Left hindlimb (tissue), 1 donor: Measurements from ENCODE around the gene HORMAD2.

Experiments
- DNase-seq: peaks from one replicate; pipeline ENCODE4 v3.0.0-alpha.2; 2018

The HORMAD2 gene

DNA sequence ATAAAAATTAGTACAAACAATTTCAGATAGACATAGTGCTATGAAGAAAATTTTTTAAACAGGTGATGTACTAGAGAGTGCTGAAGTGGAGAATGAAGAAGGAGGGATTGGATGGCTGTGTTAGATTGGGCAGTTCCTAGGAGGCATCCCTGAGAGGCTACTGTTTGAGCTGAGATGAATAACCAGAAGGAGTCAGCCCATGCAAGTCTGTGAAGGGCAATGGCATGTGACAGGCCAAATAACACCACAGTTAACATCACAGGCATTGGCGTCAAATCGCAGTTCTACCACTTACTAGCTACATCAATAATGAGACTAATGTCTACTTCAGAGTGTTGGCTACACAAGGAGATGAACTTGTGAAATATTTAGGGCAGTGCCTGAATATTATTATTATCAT, 35.4 kb downstream of the HORMAD2 start:
- no peak for DNase-seq

DNA sequence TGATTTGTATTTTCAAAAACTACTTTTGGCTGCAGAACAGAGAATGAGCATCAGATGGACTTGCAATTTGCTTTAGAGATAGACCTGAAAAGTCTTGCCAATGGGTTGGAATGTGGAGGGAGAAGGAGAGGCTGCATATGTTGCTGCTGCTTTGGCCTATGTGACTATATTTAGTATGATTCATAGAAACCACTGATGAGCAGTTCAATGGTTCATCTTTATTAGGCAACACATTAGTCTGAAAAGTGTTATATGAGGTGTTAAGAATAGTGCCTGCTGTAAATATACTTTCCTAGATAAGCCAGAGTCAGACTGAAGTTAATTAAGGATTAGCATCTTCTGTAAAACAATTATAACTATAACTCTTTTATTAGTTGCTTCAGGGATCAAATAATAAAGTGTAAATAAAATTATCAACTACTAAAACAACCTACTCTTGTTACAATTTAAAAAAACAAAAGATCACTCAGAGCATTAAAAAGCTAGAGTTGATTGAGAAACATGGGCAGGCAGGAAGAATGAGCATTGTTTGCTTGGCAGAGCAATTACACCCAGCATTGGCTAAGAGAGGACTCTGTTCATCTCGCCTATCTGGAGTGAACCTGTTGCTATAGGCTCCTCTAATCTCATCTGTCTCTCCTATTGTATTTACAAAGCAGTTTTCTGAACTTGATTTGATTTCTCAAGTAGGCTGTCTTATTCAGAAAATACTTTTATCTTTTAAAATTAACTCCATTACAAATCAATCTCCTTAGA, 36.3 kb downstream of the HORMAD2 start:
- no peak for DNase-seq

- no peak for DNase-seq
Observed at GRCh38 chr22:30117256-30117655, 37.0 kb downstream of the HORMAD2 start.

DNA sequence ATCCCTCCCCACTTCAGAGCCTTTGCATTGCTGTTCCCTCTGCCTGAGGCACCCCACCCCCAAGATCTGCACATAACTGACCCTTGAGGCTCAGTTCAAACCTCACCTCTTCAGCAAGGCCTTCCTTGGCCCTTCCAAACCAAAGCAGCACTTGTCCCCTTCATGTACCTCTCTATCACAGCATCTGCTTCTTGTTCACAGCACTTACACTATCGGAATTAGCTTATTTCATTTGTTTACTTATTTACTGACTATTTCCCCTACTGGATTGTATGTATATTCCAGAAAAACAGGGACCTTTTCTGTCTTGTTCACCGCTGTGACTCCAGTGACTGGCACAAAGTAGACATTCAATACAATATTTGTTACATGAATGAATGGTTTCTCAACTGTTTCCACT, 38.0 kb downstream of the HORMAD2 start:
- no peak for DNase-seq

- DNase-seq: no peak
Observed at GRCh38 chr22:30121960-30122359, 41.7 kb downstream of the HORMAD2 start.

GRCh38 chr22:30123463-30123862, 43.2 kb downstream of the HORMAD2 start:
- DNase-seq: no peak

DNA sequence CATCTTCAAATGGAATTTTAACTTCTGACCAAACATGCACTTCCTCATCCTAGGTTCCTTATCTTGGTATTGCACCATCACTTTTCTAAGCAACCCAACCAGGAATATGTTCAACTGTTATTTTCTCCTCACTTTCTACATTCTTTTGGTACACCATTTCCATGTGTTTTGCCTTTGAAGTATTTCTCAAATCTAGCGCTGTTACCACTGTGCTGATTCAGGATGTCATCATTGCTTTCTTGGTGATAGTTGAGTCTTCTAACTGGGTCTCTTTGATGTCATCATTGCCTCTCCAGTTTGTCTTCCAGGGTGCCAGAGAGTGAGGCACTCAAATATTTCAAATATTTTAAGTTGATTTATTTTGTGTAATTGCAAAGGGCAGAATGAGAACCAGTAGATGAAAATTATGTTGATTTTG, 47.5 kb downstream of the HORMAD2 start:
- no peak for DNase-seq

DNA sequence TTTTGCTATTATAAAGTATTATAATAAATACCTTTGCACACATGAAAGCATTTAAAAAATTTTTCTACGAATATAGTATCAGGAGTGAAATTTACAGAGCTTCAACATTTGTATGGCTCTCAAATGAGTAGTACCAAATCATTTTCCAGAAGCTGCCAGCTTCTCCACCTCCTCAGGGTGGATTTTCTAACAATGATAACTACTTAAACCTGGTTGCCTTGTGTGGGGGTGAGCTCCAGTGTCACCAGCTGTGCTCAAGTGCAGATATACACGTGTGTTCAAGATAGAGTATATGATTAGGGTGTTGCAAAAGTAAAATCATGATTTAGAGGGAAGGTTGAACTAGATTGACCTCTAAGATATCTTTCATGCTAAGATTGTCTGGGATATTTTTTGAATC, 48.2 kb downstream of the HORMAD2 start:
- DNase-seq: no peak

GRCh38 chr22:30129636-30130035, 49.4 kb downstream of the HORMAD2 start:
- DNase-seq: no peak

DNA sequence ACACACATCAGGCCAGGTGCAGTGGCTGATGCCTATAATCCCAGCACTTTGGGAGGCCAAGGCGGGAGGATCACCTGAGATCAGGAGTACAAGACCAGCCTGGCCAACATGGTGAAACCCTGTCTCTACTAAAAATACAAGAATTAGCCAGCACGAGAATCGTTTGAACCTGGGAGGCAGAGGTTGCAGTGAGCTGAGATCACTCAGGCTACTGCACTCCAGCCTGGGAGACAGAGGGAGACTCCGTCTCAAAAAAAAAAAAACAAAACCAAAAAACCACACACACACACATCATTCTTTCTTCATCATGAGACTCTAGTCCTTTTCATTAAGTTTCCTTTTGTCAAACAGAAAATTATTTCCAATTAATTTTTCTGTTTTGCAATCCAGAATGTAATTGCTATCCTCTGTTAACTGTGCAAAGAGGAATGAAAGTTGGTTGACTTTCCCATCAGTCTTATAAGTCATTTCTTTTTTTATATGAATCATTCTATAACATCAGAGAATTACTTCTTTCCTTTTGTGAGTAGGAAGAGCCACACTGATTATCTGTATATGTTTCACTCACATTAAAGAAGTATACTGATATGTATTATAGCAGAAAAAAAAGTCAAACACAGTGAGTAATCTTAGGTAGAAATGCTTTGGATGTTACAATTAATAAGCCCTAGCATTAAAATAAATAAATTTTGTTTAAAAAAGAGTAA, 52.2 kb downstream of the HORMAD2 start:
- DNase-seq: no peak

GRCh38 chr22:30140414-30140813, 60.1 kb downstream of the HORMAD2 start:
- DNase-seq: no peak

- DNase-seq: no peak
Observed at GRCh38 chr22:30143265-30143664, 63.0 kb downstream of the HORMAD2 start.

GRCh38 chr22:30144391-30144790, 64.1 kb downstream of the HORMAD2 start:
- no peak for DNase-seq

DNA sequence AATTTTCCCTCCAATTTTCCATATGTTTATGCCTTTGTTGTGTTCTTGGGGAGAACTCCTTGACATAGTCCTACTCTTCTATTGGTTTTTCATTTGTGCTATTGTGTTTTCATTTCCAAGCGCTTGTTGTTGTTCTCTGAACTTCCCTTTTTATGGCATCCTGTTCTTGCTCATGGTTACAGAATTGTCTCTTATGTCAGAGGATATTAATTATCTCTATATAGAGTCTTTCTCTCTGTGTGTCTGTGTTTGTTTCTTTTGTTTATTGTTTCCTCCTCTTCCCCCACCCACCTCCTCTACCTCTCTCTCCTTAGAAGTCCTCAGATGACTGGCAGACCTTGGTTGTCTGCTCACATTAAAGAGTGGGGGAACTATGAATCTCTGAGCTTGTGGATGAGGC, 69.9 kb downstream of the HORMAD2 start:
- no peak for DNase-seq

DNA sequence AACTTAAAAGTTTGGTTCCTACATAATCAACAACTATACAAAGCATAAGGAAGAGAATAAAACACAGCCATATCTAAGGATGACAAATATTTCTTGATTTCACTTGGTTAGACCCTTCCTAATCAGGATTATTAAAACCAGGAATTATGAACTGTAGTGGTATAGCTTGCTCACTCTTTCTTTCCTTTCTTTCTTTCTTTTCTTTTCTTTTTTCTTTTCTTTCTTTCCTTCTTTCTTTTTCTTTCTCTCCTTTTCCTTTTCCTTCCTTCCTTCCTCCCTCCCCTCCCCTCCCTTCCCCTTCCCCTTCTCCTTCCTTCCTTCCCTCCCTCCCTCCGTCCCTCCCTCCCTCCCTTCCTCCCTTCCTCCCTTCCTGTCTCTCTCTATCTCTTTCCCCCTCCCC, 78.0 kb downstream of the HORMAD2 start:
- DNase-seq: no peak

- DNase-seq: no peak
Observed at GRCh38 chr22:30158744-30159500, 78.7 kb downstream of the HORMAD2 start.

DNA sequence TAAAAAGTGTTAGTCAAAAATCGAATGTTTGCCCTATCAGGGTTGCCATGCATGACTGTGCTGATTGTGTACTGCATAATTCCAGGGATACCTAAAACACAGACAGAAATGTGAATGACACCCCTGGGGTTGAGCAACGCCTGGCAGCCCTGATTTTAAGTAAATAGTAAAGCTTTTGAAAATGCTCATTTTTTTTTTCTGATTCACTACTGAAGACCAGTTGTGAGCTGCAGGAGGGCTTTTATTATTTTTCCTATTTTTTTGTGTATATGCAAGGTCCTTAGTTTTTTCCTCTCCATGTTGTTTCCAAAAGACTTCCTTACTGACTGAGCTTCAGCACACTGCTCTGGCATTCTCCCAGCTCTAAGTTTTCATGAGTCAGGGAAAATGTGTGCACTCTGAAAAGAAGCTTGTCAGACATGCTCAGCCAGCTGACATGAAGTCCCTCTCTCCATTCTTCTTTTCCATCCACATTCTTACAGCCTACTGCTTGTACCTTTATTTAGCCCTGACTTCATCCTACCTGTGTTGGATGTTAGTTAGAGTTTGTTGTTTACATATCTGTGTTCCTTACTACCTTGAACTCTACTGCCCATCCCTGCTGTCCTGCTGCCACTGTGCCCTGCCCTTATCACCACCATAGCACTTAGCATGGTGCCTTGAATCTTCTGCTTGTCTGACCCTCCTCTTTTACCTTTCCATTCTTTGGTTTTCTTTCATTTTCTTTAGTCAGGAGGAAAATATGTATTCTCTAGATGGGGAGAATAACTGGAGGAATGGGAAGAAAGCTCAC, 79.5 kb downstream of the HORMAD2 start:
- peak; percentile 55 for DNase-seq

DNA sequence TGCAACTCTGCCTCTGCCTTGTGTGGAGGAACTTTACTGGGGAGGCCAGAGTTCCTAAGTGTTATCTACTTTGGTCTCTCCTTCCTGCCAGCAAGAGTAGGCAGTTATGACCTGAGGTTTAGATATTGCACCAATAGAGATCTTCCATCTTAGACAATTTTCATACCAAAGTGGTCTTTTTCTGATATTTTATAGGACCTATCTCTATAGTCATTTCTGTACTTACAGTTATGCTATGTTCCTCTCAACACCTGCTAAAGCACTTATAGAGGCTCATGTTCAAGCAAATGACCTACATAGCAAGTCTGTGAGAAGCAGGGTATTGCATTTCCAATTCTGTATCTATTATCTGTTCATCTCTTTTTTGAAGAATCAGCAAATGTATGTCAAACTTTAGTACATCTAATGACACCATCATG, 80.8 kb downstream of the HORMAD2 start:
- no peak for DNase-seq

DNA sequence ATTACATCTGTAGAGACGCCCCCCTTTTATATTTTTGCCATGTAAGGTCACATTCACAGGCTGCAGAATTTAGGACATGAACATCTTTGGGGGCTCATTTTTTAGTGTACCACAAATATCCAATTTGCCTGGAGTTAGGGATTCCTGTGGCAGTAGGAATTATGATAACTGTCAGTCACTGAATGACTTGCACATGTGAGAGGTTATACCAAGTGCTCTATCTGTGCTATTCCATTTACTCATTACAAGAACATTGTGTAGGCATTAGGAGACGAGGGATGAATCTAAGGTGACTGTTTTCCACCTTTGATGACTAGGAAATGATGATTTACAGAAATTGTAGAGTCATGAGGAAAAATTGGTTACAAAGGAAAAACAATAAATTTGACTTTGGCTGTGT, 87.0 kb downstream of the HORMAD2 start:
- DNase-seq: no peak

- DNase-seq: no peak
Observed at GRCh38 chr22:30167734-30168133, 87.5 kb downstream of the HORMAD2 start.

DNA sequence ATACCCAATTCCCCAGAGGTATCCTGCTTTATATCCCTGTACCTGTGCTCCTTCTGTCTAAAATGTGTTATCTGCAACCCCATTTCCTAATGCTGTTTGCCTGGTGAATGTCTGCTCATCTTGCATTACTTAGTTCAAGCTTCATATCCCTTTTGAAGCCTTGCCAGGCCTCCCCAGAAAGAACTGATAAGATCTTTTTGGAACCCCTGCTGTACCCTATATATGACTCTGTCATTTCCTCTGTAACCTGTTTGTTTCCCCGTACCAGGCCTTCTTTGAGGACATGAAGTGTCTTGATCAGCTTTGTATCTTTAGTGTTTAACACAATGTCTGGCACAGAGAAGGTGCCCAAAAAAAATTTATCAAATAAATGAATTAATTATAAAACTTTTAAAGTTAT, 88.7 kb downstream of the HORMAD2 start:
- DNase-seq: no peak

- DNase-seq: no peak
Observed at GRCh38 chr22:30170129-30170528, 89.9 kb downstream of the HORMAD2 start.

GRCh38 chr22:30171008-30171407, 90.7 kb downstream of the HORMAD2 start:
- no peak for DNase-seq
